NCI-H345 (cell line): Measurements from ENCODE around the gene PLEKHG4.

Source experiments
- DNase-seq: peaks from one replicate; lab custom pipeline; 2025; lab: John Stamatoyannopoulos, UW

Gene PLEKHG4

GRCh38 chr16:67279296-67280089, at the start of gene PLEKHG4:
TSS of gene PLEKHG4 (plus strand) at chr16:67279532. CDS start at chr16:67280045, 513 bp downstream.
- DNase-seq: peak; percentile 62

GRCh38 chr16:67229906-67230808, 49.2 kb upstream of the PLEKHG4 start:
- DNase-seq: no peak

- no peak for DNase-seq
These were observed 48.3 kb upstream of the PLEKHG4 start for GRCh38 chr16:67230809-67231660.

GRCh38 chr16:67233596-67233995, 45.7 kb upstream of the PLEKHG4 start:
- no peak for DNase-seq

- DNase-seq: no peak
These were observed 45.1 kb upstream of the PLEKHG4 start for GRCh38 chr16:67234180-67234597.

- DNase-seq: no peak
These were observed 43.3 kb upstream of the PLEKHG4 start for GRCh38 chr16:67235816-67236562.

GRCh38 chr16:67236563-67237395, 42.6 kb upstream of the PLEKHG4 start:
- peak; percentile 4 for DNase-seq

GRCh38 chr16:67237396-67238277, 41.7 kb upstream of the PLEKHG4 start:
- no peak for DNase-seq

- no peak for DNase-seq
These were observed 41.1 kb upstream of the PLEKHG4 start for GRCh38 chr16:67238278-67238575.

- no peak for DNase-seq
These were observed 40.4 kb upstream of the PLEKHG4 start for GRCh38 chr16:67238806-67239470.

GRCh38 chr16:67240506-67240905, 38.8 kb upstream of the PLEKHG4 start:
- DNase-seq: no peak

GRCh38 chr16:67241008-67241900, 38.1 kb upstream of the PLEKHG4 start:
- no peak for DNase-seq

- no peak for DNase-seq
These were observed 37.1 kb upstream of the PLEKHG4 start for GRCh38 chr16:67242138-67242730.

GRCh38 chr16:67243481-67243880, 35.9 kb upstream of the PLEKHG4 start:
- no peak for DNase-seq

- DNase-seq: no peak
These were observed 34.7 kb upstream of the PLEKHG4 start for GRCh38 chr16:67244387-67245185.

GRCh38 chr16:67245186-67245585, 34.1 kb upstream of the PLEKHG4 start:
- no peak for DNase-seq

GRCh38 chr16:67245674-67246080, 33.7 kb upstream of the PLEKHG4 start:
- DNase-seq: no peak
